ENCODE results near the gene AMOTL1.

AMOTL1 gene

GRCh38 chr11:94853836-94854235 is 85.7 kb downstream of the AMOTL1 start:
- no peak for DNase-seq (ENCODE audit: low read depth, low spot score)
- no peak for TF ChIP-seq CTCF (IDR thresholded peaks at IDR 0.05; ENCODE audit: insufficient read depth, low read length, missing control alignments)
- ChIA-PET POLR2A (no interaction called here), CTCF (interaction anchor here (0.7 kb wide), 1 partner anchor 147 kb away, joined by 3 read pairs; no protein-coding TSS in a partner anchor)
- no peak overlapping the region for H3K4me3 ChIP-seq (ENCODE audit: low read depth, low read length)

GRCh38 chr11:94854770-94855633 is 86.8 kb downstream of the AMOTL1 start:
- POLR2A ChIA-PET, result no interaction called here
- TF ChIP-seq CTCF (IDR thresholded peaks at IDR 0.05; ENCODE audit: insufficient read depth, low read length, missing control alignments), result no peak
- DNase-seq (ENCODE audit: low read depth, low spot score), result no peak
- no peak overlapping the region for H3K4me3 ChIP-seq (ENCODE audit: low read depth, low read length)
- CTCF ChIA-PET, result no interaction called here

- ChIA-PET POLR2A (no interaction called here), CTCF (no interaction called here)
- DNase-seq (ENCODE audit: low read depth, low spot score), result no peak
- no peak for TF ChIP-seq CTCF (IDR thresholded peaks at IDR 0.05; ENCODE audit: insufficient read depth, low read length, missing control alignments)
- H3K4me3 ChIP-seq (ENCODE audit: low read depth, low read length), result no peak overlapping the region
Measured at GRCh38 chr11:94855666-94856065, 87.5 kb downstream of the AMOTL1 start.

GRCh38 chr11:94856443-94856842 is 88.3 kb downstream of the AMOTL1 start:
- H3K4me3 ChIP-seq (ENCODE audit: low read depth, low read length), result no peak overlapping the region
- no peak for DNase-seq (ENCODE audit: low read depth, low spot score)
- TF ChIP-seq CTCF (IDR thresholded peaks at IDR 0.05; ENCODE audit: insufficient read depth, low read length, missing control alignments), result no peak
- ChIA-PET POLR2A (no interaction called here), CTCF (no interaction called here)

GRCh38 chr11:94857337-94857736 is 89.2 kb downstream of the AMOTL1 start:
- ChIA-PET CTCF (interaction anchor here (0.9 to 1.7 kb wide), 3 partner anchors 10 to 235 kb away, joined by 3 to 6 read pairs (median 4); no protein-coding TSS in a partner anchor), POLR2A (no interaction called here)
- H3K4me3 ChIP-seq (ENCODE audit: low read depth, low read length), result no peak overlapping the region
- no peak for DNase-seq (ENCODE audit: low read depth, low spot score)
- TF ChIP-seq CTCF (IDR thresholded peaks at IDR 0.05; ENCODE audit: insufficient read depth, low read length, missing control alignments), result no peak

GRCh38 chr11:94858012-94858705 is 90.0 kb downstream of the AMOTL1 start:
- CTCF ChIA-PET, result interaction anchor here (0.7 to 1.7 kb wide), 7 partner anchors 9 to 240 kb away, joined by 3 to 6 read pairs (median 3); no protein-coding TSS in a partner anchor
- no peak overlapping the region for H3K4me3 ChIP-seq (ENCODE audit: low read depth, low read length)
- POLR2A ChIA-PET, result no interaction called here
- no peak for DNase-seq (ENCODE audit: low read depth, low spot score)
- no peak for TF ChIP-seq CTCF (IDR thresholded peaks at IDR 0.05; ENCODE audit: insufficient read depth, low read length, missing control alignments)

All from AG04449 (cell line).